GM12875 (cell line): ENCODE data around the gene PACSIN2.

Experiments
- H3K4me3 ChIP-seq: one replicate; pipeline ENCODE4 v1.5.1; 2011; ENCODE audit warnings: low read depth, low read length, control low read depth
- CTCF ChIP-seq: IDR thresholded peaks from 2 replicates; pipeline ENCODE4 v1.5.1; 2011; ENCODE audit warnings: low read depth, mild to moderate bottlenecking, control low read depth, inconsistent platforms, low read length, moderate library complexity, borderline replicate concordance; ENCODE audit not compliant: insufficient read depth

PACSIN2 gene

GRCh38 chr22:42901790-42902508 is 113.0 kb downstream of the PACSIN2 start:
- peak; percentile 52; the same call in 1 of the 2 replicates for TF ChIP-seq CTCF
- no peak overlapping the region for H3K4me3 ChIP-seq

GRCh38 chr22:42897960-42898359 is 117.0 kb downstream of the PACSIN2 start:
- TF ChIP-seq CTCF: no peak
- no peak overlapping the region for H3K4me3 ChIP-seq

GRCh38 chr22:42895541-42895981 is 119.4 kb downstream of the PACSIN2 start:
- TF ChIP-seq CTCF: no peak
- H3K4me3 ChIP-seq: peak overlapping the region; percentile 23

GRCh38 chr22:42895087-42895486 is 119.9 kb downstream of the PACSIN2 start:
- no peak for TF ChIP-seq CTCF
- H3K4me3 ChIP-seq: no peak overlapping the region

- no peak for TF ChIP-seq CTCF
- H3K4me3 ChIP-seq: no peak overlapping the region
These were observed 121.4 kb downstream of the PACSIN2 start for GRCh38 chr22:42893371-42894150.

GRCh38 chr22:42892571-42893316 is 122.2 kb downstream of the PACSIN2 start:
- H3K4me3 ChIP-seq: no peak overlapping the region
- no peak for TF ChIP-seq CTCF
